Measurements from ENCODE around the gene FAM222B. TPM values are rescaled to one million over a fixed set of nuclear protein-coding genes. Genes with fewer than 3 reads are reported as not detected.

Gene FAM222B
- total RNA-seq, 1 experiment from 2014 or later: 18.5 TPM

GRCh38 chr17:28818819-28819221 lies 23.8 kb downstream of the FAM222B start:
- no TSS peak for BruUV-seq (replicated peaks)

DNA sequence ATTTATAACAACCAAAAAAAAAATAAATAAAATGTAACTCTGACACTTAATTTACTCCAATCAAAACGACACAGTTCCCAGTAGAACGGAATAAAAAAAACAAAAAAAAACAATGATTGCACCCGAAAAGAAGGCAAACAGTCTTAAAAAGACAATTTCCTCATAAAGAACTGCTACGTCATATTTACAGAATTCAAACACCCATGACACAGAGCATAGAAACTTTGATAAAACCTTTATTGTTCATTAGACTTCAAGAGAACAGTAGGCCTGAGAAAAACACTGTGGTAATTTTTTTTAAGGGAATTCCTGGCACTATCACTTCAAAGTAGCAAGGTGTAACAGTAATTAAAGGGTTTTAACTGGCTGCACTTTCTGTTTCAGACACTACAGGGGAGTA lies 26.1 kb downstream of the FAM222B start:
- CTCF ChIA-PET: no interaction called here
- intact Hi-C loops (cut with micrococcal nuclease): no loop called here
- no peaks in the 10 kb centered on the region for H3K36me3 Mint-ChIP-seq (ENCODE audit: insufficient read depth, unreplicated experiment)
- TF ChIP-seq, protein P1, sequence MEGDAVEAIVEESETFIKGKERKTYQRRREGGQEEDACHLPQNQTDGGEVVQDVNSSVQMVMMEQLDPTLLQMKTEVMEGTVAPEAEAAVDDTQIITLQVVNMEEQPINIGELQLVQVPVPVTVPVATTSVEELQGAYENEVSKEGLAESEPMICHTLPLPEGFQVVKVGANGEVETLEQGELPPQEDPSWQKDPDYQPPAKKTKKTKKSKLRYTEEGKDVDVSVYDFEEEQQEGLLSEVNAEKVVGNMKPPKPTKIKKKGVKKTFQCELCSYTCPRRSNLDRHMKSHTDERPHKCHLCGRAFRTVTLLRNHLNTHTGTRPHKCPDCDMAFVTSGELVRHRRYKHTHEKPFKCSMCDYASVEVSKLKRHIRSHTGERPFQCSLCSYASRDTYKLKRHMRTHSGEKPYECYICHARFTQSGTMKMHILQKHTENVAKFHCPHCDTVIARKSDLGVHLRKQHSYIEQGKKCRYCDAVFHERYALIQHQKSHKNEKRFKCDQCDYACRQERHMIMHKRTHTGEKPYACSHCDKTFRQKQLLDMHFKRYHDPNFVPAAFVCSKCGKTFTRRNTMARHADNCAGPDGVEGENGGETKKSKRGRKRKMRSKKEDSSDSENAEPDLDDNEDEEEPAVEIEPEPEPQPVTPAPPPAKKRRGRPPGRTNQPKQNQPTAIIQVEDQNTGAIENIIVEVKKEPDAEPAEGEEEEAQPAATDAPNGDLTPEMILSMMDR (IDR thresholded peaks at IDR 0.05; ENCODE audit: unreplicated experiment): no peak
- H3K27ac Mint-ChIP-seq (ENCODE audit: low read depth, unreplicated experiment): no peak overlapping the region
- H3K27me3 Mint-ChIP-seq (ENCODE audit: insufficient read depth, unreplicated experiment): no peaks in the 10 kb centered on the region
- POLR2A ChIA-PET: interaction anchor here (0.6 kb wide), 1 partner anchor 396 kb away, joined by 3 read pairs; no protein-coding TSS in a partner anchor
- H3K9me3 Mint-ChIP-seq (ENCODE audit: unreplicated experiment): no peaks in the 10 kb centered on the region
- DNase-seq (ENCODE audit: unreplicated experiment): no peak
- BruUV-seq (replicated peaks): no TSS peak
- H3K4me3 Mint-ChIP-seq (ENCODE audit: unreplicated experiment): no peak overlapping the region
- H3K4me1 Mint-ChIP-seq (ENCODE audit: insufficient read depth, unreplicated experiment): peaks cover 9% of the 10 kb centered on the region

More at GRCh38 chr17:28818819-28819221, 23.8 kb downstream of the FAM222B start:
- TF ChIP-seq, protein P1 (IDR thresholded peaks at IDR 0.05; ENCODE audit: unreplicated experiment): no peak
- H3K9me3 Mint-ChIP-seq (ENCODE audit: unreplicated experiment): no peaks in the 10 kb centered on the region
- intact Hi-C loops (cut with micrococcal nuclease): no loop called here
- no peak overlapping the region for H3K27ac Mint-ChIP-seq (ENCODE audit: low read depth, unreplicated experiment)
- CTCF ChIA-PET: interaction anchor here (0.7 kb wide), 2 partner anchors 33 to 133 kb away, joined by 3 to 5 read pairs; no protein-coding TSS in a partner anchor
- peaks cover 10% of the 10 kb centered on the region for H3K4me1 Mint-ChIP-seq (ENCODE audit: insufficient read depth, unreplicated experiment)
- H3K36me3 Mint-ChIP-seq (ENCODE audit: insufficient read depth, unreplicated experiment): peaks cover 7% of the 10 kb centered on the region
- no peak for DNase-seq (ENCODE audit: unreplicated experiment)
- POLR2A ChIA-PET: interaction anchor here (0.7 to 2.5 kb wide), 7 partner anchors 9 to 99 kb away, joined by 3 to 15 read pairs (median 3); partner anchors contain the start of genes FAM222B, RPL23A and TRAF4
- H3K27me3 Mint-ChIP-seq (ENCODE audit: insufficient read depth, unreplicated experiment): no peaks in the 10 kb centered on the region
- no peak overlapping the region for H3K4me3 Mint-ChIP-seq (ENCODE audit: unreplicated experiment)

DNA sequence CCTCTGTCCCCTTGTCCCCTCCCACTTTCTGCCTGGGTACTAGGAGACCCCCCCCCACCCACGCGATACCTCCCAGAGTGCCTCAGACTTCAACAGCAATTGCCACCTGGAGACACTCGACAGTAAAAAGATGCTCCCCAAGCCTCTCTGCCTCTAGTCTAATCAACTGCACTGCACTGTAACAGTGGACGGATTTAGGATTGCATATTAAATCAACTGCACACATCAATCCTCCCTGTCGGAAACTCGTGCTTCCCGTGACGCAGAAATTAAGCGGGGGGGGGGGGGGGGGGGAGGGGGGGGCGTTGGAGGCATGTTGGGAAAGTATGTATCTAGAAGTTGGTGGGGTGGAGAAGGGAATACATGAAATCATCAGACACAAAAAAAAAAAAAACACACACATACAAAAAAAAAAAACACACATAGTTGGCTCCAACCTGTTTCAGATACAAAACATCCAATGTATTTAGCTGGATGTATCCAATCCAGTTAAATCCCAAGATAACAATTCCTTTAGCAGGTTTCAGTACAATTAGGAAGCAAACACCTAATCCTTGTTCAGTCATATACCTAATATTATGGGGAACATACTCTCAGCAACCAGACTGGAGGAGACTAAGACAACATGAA lies 29.7 kb downstream of the FAM222B start:
- ChIA-PET POLR2A (interaction anchor here (0.5 to 5.5 kb wide), 17 partner anchors 10 to 139 kb away, joined by 3 to 52 read pairs (median 4); partner anchors contain the start of genes ERAL1, FAM222B, FLOT2 and PHF12), CTCF (interaction anchor here (0.6 to 1.1 kb wide), 6 partner anchors 13 to 92 kb away, joined by 3 to 4 read pairs (median 3); partner anchors contain the start of gene TLCD1)
- H3K36me3 Mint-ChIP-seq (ENCODE audit: insufficient read depth, unreplicated experiment): peaks cover 10% of the 10 kb centered on the region
- intact Hi-C loops (cut with micrococcal nuclease): loop anchor here (5.0 kb wide), 1 partner anchor 134 kb away; no protein-coding TSS in a partner anchor
- H3K9me3 Mint-ChIP-seq (ENCODE audit: unreplicated experiment): no peaks in the 10 kb centered on the region
- DNase-seq (ENCODE audit: unreplicated experiment): no peak
- no TSS peak for BruUV-seq (replicated peaks)
- TF ChIP-seq, protein P1 (IDR thresholded peaks at IDR 0.05; ENCODE audit: unreplicated experiment): no peak
- no peaks in the 10 kb centered on the region for H3K27me3 Mint-ChIP-seq (ENCODE audit: insufficient read depth, unreplicated experiment)
- peaks cover 22% of the 10 kb centered on the region for H3K4me1 Mint-ChIP-seq (ENCODE audit: insufficient read depth, unreplicated experiment)
- H3K4me3 Mint-ChIP-seq (ENCODE audit: unreplicated experiment): peak overlapping the region; percentile 90
- H3K27ac Mint-ChIP-seq (ENCODE audit: low read depth, unreplicated experiment): peak overlapping the region; percentile 70

- TF ChIP-seq, protein P1 (IDR thresholded peaks at IDR 0.05; ENCODE audit: unreplicated experiment): no peak
- CTCF ChIA-PET: interaction anchor here (0.6 to 1.1 kb wide), 4 partner anchors 14 to 86 kb away, joined by 3 to 4 read pairs (median 4); partner anchors contain the start of gene TLCD1
- Mint-ChIP-seq H3K9me3 (ENCODE audit: unreplicated experiment) (no peaks in the 10 kb centered on the region), H3K4me3 (ENCODE audit: unreplicated experiment) (peak overlapping the region; percentile 90), H3K27ac (ENCODE audit: low read depth, unreplicated experiment) (peak overlapping the region; percentile 98), H3K4me1 (ENCODE audit: insufficient read depth, unreplicated experiment) (peaks cover 28% of the 10 kb centered on the region), H3K36me3 (ENCODE audit: insufficient read depth, unreplicated experiment) (peaks cover 16% of the 10 kb centered on the region), H3K27me3 (ENCODE audit: insufficient read depth, unreplicated experiment) (no peaks in the 10 kb centered on the region)
- intact Hi-C loops (cut with micrococcal nuclease): loop anchor here (5.0 kb wide), 1 partner anchor 135 kb away; no protein-coding TSS in a partner anchor
- no TSS peak for BruUV-seq (replicated peaks)
- DNase-seq (ENCODE audit: unreplicated experiment): peak; percentile 97
- POLR2A ChIA-PET: interaction anchor here (0.5 to 5.5 kb wide), 32 partner anchors 9 to 150 kb away, joined by 3 to 52 read pairs (median 6); partner anchors contain the start of genes DHRS13, ERAL1, FAM222B and FLOT2
Measured at GRCh38 chr17:28812091-28812747, 30.4 kb downstream of the FAM222B start.

Measured in MCF 10A (cell line).